CD4-positive, alpha-beta T cell treated with Interleukin-17A for 4 hours (primary cell): ENCODE measurements around the gene AKAP17A.

ENCODE experiments used
- DNase-seq: peaks from one replicate; pipeline ENCODE4 v3.0.0-alpha.2; 2020; ENCODE audit warnings: mixed read lengths

AKAP17A gene

DNA sequence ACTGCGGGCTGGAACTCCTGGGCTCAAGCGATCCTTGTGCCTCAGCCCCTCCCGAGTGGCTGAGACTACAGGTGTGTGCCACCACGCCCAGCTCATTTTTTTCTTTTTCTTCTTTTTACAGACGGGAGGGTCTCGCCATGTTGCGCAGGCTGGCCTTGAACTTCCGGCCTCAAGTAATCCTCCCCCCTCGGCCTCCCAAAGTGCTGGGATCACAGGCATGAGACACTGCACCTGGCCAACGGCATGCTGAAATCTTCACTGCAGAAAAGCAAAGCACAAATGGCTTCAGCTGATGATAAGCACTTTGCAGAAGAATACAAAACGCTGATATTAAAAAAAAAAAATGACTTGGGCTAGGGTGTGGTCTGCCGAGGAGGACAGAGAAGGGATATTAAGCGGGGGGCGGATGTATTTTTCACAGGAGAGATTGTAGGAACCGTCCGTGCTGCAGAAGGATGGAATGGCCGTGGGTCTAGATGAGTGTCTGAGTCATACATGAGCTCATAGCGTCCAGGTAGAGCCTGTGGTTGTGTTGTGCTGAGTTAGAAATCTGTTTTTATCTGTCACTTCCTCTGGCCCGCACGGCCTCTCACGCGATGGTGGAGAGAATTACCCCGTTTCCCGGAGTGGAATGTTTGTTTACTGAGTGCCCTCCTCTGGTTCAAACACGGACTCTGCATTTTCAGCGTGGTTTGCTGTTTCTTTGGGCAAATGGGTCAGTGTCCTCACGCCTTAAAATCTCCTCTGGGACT, 8.5 kb upstream of the AKAP17A start:
- DNase-seq, result peak; percentile 75

DNA sequence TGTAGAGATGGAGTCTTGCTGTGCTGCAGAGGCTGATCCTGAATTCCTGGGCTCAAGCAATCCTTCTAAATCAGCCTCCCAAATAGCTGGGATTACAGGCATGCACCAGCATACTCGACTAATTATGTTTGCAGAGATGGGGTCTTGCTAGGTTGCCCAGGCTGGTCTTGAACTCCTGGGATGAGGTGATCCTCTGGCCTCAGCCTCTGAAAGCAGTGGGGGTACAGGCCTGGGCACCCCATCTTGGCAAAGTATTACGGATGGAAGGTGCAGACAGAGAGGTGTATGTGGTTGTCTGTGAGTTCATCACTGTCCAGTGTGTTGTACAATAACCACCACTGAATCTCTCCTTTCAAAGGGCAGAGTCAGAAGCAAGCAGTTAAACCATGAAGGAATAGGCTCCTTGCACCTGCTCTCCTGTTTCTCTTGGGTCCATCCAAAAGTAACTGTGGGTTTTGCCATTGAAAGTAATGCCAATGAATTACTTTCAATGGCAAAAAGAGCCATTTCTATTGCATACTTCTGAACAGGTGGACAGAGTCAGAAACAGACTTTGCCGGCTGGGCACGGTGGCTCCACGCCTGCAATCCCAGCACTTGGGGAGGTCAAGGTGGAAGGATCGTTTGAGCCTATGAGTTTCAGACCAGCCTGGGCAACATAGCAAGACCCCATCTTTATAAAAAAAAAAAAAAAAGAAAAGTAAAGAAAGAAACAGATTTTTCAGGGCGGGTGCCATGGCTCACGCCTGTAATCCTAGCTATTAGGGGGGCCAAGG, 7.0 kb upstream of the AKAP17A start:
- no peak for DNase-seq

DNA sequence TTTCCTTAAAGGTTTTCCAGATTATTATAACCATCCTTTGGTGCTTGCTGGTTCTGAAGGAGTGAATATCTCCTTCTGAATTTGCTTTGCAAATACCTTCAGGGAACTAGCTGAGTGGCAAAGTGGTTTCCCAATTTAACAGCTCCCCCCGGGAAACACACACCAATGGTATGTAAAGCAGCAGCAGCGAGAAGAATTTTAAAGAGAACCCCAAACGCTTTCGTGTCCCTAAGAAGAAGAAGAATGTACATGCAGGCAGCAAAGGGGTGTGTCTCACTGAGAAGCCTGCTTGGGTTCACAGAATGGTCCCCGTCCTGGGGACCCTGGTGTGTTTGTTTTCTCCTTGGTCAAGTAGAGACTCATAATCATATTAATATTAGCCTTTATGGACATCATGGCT, 4.2 kb upstream of the AKAP17A start:
- no peak for DNase-seq

- no peak for DNase-seq
Measured at GRCh38 chrX:1589356-1590130, 1.9 kb upstream of the AKAP17A start.

- DNase-seq, result no peak
Measured at GRCh38 chrX:1591863-1592469, 562 bp downstream of the AKAP17A start.

DNA sequence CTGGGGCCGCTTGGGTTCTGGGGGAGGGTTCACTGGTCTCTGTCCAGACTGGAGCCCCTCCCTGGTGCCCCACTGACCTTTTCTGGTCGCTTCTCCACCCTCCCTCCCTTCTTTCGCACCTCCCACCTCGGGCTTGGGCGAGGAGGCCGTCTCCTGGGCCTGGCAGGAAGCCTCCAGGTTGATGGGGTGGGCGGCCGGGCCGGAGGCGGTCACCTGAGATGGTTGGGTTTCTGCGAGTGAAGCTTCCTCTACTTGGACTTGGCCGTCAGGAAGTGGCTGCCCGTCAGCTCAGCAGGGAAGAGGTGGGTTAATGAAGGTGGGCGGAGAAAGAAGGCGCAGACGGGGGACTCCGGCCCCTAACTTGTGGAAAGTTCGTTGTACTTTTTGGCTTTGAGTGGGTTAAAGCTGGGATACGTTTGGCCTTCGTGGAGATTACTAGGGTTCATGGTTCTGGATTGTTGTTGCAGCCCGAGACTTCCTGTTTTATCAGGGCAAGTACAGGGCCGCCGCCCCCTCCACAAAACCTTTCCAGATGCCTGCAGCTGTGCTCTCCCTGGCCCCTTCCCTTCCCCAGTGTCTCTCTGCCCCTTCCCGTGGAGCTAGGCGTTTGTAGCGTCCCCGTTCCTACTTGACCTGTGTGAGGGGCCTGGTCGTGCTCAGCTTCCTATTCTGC, 1.2 kb downstream of the AKAP17A start:
- DNase-seq, result peak; percentile 25

DNA sequence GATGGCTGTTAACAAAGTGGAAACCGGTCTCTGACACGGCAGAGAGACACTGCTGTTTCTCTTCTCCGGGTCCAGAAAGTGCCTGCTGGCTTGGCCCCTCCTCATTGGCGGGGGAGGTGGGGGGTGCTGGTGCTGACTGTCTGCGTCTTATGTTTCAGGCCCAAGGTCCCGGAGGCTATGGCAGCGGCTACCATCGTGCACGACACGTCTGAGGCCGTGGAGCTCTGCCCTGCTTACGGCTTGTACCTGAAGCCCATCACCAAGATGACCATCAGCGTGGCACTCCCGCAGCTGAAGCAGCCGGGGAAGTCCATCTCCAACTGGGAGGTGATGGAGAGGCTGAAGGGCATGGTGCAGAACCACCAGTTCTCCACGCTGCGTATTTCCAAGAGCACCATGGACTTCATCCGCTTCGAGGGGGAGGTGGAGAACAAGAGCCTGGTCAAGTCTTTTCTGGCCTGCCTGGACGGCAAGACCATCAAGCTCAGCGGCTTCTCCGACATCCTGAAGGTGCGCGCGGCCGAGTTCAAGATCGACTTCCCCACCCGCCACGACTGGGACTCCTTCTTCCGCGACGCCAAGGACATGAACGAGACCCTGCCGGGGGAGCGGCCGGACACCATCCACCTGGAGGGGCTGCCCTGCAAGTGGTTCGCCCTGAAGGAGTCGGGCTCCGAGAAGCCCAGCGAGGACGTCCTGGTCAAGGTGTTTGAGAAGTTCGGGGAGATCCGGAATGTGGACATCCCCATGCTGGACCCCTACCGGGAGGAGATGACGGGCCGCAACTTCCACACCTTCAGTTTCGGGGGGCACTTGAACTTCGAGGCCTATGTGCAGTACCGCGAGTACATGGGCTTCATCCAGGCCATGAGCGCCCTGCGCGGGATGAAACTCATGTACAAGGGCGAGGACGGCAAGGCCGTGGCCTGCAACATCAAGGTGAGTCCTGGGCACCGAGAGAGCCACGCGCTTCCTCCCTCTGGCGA, 2.2 kb downstream of the AKAP17A start:
- no peak for DNase-seq

GRCh38 chrX:1595711-1596060, 4.3 kb downstream of the AKAP17A start:
- no peak for DNase-seq

- no peak for DNase-seq
Measured at GRCh38 chrX:1596676-1597344, 5.4 kb downstream of the AKAP17A start.

- no peak for DNase-seq
Measured at GRCh38 chrX:1597345-1598020, 6.1 kb downstream of the AKAP17A start.

GRCh38 chrX:1598021-1598875, 6.8 kb downstream of the AKAP17A start:
- DNase-seq, result no peak

- DNase-seq, result no peak
Measured at GRCh38 chrX:1598876-1599790, 7.7 kb downstream of the AKAP17A start.

DNA sequence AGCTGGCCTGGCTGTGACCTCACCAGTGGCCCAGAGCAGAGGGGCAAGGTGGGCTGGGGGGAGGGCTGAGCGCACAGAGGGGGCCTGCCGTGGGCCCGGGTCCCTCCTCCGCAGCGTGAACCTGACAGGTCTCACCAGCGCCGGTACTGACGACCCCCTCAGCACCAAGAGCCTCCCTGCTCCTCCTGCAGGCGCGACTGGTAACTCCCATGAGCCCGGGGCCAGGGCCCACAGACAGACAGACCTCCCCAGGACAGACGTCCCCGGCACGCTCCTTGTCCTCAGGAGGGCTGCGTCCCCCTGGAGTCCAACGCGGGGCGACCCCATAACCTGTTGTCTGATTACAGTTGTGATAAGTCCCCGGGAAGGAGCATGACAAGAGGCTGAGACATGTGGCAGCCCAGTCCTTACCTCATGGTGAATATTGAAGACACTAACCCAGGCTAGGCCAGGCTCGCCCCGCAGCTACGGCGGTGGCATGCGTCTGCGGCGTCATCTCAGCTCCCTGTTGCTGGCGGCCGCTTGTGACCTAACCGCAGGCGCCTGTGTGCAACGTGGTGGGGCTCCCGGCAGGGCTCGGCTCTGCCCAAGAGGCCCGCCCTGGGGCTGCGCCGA, 8.5 kb downstream of the AKAP17A start:
- DNase-seq, result no peak

GRCh38 chrX:1600406-1601050, 9.1 kb downstream of the AKAP17A start:
- no peak for DNase-seq

GRCh38 chrX:1601051-1601767, 9.8 kb downstream of the AKAP17A start:
- DNase-seq, result no peak

DNA sequence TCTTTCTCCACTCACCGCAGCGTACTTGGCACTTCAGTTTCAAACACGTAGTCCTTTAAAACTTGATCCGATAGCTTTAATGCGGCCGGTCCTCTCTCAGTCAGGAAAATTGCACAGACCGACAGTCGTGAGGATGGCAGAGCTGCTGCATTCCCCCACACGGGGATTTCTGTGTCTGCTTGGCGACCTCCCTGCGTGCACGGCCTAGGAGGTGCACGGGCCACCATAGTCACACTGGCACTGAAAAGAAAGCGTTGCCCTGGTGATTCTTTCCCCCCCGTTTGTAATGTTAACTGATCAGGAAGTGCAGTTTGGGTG, 10.3 kb downstream of the AKAP17A start:
- DNase-seq, result no peak

GRCh38 chrX:1602299-1602698, 10.9 kb downstream of the AKAP17A start:
- DNase-seq, result no peak
